A549 (cell line): Measurements from ENCODE around the gene ANKFN1.

Experiments used
- CEBPB ChIP-seq, 2 experiments: fragments of >200 bp in 1 of 2; sonication (Bioruptor Twin) in 1 of 2; formaldehyde crosslinking in 1 of 2; IDR thresholded peaks; 2 replicates each; pipeline ENCODE4 v1.6.1; 2012 to 2016
- CTCF ChIP-seq: fragments of >200 bp; sonication (Bioruptor Twin); formaldehyde crosslinking; IDR thresholded peaks from 3 replicates; pipeline ENCODE4 v1.5.1; 2016
- EP300 ChIP-seq, 2 experiments: fragments of >200 bp; sonication (Bioruptor Twin); formaldehyde crosslinking; IDR thresholded peaks; 2 replicates in 1 of 2; 3 replicates in 1 of 2; pipeline ENCODE4 v1.6.1; 2016 to 2017
- POLR2A ChIP-seq: IDR thresholded peaks from 2 replicates; pipeline ENCODE4 v1.6.1; 2012; ENCODE audit warnings: mild to moderate bottlenecking, low read length
- RCOR1 ChIP-seq: fragments of 150-350 bp; IDR thresholded peaks from 2 replicates; pipeline ENCODE4 v1.6.1; 2014; ENCODE audit warnings: antibody characterized with exemption, low read length, low read depth
- TF ChIP-seq, protein P1 (sequence below): fragments of 200-600 bp; sonication (generic); IDR thresholded peaks from 2 replicates; pipeline ENCODE4 v1.6.1; 2016; ENCODE audit warnings: antibody characterized with exemption, mild to moderate bottlenecking, moderate library complexity

GRCh38 chr17:56497132-56497531 lies 343.9 kb downstream of the ANKFN1 start:
- no peak for TF ChIP-seq POLR2A
- no peak for TF ChIP-seq EP300 (IDR thresholded peaks at IDR 0.05)
- TF ChIP-seq CTCF: no peak
- no peak for TF ChIP-seq RCOR1
- TF ChIP-seq, protein P1, sequence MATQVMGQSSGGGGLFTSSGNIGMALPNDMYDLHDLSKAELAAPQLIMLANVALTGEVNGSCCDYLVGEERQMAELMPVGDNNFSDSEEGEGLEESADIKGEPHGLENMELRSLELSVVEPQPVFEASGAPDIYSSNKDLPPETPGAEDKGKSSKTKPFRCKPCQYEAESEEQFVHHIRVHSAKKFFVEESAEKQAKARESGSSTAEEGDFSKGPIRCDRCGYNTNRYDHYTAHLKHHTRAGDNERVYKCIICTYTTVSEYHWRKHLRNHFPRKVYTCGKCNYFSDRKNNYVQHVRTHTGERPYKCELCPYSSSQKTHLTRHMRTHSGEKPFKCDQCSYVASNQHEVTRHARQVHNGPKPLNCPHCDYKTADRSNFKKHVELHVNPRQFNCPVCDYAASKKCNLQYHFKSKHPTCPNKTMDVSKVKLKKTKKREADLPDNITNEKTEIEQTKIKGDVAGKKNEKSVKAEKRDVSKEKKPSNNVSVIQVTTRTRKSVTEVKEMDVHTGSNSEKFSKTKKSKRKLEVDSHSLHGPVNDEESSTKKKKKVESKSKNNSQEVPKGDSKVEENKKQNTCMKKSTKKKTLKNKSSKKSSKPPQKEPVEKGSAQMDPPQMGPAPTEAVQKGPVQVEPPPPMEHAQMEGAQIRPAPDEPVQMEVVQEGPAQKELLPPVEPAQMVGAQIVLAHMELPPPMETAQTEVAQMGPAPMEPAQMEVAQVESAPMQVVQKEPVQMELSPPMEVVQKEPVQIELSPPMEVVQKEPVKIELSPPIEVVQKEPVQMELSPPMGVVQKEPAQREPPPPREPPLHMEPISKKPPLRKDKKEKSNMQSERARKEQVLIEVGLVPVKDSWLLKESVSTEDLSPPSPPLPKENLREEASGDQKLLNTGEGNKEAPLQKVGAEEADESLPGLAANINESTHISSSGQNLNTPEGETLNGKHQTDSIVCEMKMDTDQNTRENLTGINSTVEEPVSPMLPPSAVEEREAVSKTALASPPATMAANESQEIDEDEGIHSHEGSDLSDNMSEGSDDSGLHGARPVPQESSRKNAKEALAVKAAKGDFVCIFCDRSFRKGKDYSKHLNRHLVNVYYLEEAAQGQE: no peak
- no peak for TF ChIP-seq CEBPB (IDR thresholded peaks at IDR 0.05)
